Measurements from ENCODE around the gene FBXO31.

DNA sequence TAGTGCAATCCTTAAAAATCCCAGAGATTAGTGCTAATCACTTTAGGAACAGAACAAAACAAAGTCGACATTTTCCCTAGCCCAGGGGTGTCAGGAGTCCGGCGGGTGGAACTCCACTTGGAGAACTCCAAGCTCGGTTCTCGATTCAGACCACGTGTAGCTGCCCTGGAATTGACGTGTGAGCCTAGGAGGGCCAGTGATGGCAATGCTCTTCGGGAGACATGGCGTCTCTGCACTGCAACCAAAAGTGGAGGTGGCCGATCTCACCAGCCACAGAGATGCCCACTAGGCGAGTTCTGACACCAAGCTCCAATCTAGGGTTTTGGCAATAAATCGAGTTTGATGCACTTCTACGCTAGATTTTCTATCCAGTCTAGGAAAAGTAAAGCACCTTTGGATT is 26.2 kb upstream of the FBXO31 start:
- TF ChIP-seq, protein P1, sequence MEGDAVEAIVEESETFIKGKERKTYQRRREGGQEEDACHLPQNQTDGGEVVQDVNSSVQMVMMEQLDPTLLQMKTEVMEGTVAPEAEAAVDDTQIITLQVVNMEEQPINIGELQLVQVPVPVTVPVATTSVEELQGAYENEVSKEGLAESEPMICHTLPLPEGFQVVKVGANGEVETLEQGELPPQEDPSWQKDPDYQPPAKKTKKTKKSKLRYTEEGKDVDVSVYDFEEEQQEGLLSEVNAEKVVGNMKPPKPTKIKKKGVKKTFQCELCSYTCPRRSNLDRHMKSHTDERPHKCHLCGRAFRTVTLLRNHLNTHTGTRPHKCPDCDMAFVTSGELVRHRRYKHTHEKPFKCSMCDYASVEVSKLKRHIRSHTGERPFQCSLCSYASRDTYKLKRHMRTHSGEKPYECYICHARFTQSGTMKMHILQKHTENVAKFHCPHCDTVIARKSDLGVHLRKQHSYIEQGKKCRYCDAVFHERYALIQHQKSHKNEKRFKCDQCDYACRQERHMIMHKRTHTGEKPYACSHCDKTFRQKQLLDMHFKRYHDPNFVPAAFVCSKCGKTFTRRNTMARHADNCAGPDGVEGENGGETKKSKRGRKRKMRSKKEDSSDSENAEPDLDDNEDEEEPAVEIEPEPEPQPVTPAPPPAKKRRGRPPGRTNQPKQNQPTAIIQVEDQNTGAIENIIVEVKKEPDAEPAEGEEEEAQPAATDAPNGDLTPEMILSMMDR (IDR thresholded peaks at IDR 0.05; ENCODE audit: low read length) = no peak
- no peak for TF ChIP-seq EZH2 (IDR thresholded peaks at IDR 0.05; ENCODE audit: borderline replicate concordance, low read length)
